DMS153 treated with DMSO at 0.1 percent for 48 hours (cell line): ENCODE results near the gene DPF3.
A peak's percentile ranks its signal among the peaks of the same experiment; 100 is the strongest.

Experiments
- DNase-seq: peaks from one replicate; lab custom pipeline; 2025; ENCODE audit not compliant: unreplicated experiment; lab: John Stamatoyannopoulos, UW

DPF3 gene

GRCh38 chr14:72717220-72717619 lies 176.7 kb downstream of the DPF3 start:
- no peak for DNase-seq

DNA sequence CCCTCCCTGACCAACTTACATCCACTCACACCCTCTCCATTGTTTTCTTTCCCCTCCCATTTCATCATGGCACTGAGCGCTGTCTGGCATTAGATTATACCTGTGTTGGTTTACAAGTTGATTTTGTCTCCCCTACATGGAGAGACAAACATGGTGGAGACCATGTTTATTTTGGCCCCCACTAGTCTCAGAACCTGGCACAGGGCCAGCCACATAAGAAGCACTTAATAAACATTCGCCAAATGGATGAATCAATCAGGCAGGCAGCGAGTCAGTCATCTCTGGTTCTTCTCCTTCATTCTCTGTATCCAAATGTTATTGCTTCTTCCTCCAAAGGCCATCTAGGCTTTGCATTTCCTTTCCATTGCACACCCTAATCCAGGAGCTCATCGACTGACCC lies 177.4 kb downstream of the DPF3 start:
- DNase-seq: no peak

DNA sequence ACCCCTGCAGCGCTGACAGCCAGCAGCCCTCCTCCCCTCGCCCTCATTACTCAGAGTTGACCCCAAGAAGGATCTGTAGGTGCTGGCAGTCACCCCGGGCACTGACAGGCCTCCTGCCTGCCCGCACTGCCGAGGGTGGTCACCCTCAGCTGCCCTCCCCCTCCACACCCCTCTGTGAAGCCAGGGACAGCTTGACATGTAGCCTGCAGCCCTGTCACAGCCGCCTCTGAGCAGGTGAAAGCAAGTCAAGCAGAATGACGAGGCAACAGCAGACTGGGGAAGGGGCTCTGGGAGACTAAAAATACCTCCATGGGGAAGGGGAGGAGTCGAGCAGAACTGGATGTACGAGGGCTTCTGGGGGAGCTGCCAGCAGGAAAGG lies 178.1 kb downstream of the DPF3 start:
- no peak for DNase-seq

- no peak for DNase-seq
Measured at GRCh38 chr14:72715215-72715849, 178.6 kb downstream of the DPF3 start.

DNA sequence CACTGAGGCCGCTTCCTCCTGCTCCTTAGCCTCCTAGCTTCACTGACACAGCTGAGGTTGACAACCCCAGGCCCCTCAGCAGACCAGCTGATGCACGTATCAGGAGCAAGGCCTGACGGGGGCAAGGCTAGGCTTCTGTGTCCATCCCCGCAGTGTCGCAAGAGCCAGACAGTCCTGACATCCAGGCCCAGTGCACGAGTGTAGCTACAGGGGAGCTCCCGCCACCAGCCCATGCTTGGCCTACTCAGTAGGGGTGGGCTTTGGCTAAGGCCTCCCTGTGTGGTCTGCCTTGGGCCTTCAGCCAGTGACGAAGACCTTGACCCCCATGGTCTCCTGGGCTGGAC lies 179.1 kb downstream of the DPF3 start:
- DNase-seq: no peak

GRCh38 chr14:72714094-72714493 lies 179.8 kb downstream of the DPF3 start:
- no peak for DNase-seq

DNA sequence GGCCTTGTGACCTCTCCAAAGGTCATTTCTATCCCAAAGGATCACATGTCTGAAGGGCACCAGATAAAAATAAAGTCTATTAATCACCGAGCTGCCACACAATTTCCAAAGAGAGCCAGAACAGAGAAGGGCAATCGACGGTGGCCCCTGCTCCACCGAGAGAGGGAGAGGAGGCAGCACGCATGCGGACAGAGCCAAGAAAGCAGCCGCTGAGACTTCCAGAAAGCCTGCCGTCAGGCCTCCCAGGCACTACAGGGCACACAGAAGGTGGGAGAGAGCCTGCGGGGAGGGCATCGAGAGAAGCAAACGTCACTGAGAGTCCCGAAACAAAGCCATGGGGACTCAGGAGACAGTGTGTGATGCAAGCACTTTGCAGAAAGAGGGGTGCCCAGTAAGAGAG lies 182.0 kb downstream of the DPF3 start:
- DNase-seq: no peak

DNA sequence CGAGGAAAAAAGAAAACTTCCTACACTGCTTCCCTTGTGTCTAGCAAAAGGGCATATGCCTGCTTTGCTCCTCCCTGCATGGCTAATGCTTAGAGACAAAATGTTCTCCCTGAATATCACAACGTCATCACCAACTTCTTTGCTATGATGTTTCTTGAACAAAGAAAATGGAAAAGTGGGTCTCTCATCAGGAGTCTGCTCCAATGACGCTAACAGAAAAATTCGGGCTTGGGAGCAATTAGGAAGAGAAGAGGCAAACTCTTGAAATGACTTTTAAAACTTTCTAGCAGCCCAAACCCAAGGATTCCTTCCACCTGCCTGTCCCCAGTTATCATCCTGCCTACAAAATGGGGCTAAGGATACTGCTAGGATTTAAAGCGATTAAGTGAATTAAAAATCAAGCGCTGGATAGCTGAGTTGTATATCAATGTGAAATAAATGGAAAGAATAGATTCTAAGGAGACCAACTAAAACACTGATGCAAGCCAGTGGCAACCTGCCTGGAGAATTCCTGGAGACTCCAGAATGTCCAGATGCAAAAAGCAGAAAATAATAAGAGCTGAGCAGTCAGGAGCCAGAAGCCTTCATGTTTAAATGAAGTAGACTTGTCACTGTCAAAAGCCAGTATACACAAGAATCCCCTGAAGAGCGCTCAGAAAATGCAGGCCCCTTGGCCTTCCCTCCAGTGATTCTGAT lies 183.8 kb downstream of the DPF3 start:
- no peak for DNase-seq

DNA sequence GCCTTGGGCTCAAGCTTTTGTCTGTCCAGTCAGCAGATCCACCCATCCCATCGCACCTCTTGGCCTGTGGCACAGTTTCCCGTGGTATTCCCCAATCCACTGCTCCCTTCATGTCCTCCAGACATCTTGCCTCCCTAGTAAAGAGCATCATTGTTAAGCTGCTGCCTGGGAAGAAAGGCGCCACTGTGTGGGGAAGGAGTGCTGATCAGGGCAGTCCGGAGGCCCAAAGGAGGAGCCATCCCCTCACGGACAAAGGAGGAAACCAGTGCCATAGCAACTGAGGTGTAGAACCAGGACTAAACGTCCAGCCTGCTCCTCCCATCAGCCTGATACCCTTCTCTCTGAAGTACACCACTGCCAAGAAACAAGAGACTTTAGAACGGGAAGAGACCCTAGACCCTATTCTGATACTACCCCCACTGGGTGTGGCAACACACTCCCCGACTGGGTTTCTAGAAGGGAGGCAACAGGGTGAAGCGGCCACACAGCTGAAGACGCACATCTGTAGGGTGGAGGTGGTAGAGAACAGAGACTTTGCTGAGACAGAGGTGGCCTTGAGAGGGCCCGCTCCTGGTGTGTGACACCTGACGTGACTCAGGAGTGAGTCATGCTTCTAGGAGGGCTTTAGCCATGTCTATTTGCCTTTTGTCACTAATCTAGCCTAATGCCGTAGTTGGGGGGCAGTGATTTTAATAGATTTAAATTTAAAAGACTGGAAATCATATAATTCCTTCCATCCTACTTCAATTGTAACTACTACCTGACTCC lies 185.0 kb downstream of the DPF3 start:
- no peak for DNase-seq

DNA sequence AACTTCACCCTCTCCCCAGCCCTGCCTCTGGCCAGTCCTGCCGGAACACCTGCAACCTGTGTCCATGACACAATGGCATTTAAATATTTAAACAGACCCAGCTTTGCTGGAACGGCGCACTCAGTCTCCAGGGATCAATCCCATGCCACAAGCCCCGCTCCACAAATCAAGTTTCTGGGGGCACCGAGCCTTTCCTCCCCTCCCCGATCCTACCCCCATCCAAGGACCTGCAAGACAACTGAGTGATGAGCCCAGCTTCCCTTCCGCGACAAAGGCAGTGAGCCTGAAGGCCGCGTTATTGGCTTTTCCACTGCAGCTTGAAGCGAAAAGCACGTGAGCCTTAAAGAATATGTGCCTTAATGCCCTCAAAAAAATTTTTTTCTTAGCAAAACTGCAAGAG lies 185.7 kb downstream of the DPF3 start:
- DNase-seq: no peak

DNA sequence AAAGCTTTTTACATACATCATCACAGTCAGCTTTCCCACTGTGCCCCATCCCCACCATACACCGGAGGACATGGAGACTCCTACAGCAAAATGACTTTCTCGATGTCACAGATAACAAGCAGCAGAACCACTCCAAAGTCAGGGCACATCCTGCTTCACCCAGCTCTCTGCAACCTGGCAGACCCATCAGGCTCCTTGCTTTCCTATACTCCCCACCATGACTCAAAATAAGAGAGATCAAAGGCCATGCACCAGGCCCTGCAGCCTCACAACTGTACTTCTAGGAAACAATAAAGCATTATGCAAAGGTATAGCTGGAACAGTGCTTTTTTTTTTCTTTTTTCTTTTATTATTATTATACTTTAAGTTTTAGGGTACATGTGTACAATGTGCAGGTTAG lies 187.4 kb downstream of the DPF3 start:
- no peak for DNase-seq

DNA sequence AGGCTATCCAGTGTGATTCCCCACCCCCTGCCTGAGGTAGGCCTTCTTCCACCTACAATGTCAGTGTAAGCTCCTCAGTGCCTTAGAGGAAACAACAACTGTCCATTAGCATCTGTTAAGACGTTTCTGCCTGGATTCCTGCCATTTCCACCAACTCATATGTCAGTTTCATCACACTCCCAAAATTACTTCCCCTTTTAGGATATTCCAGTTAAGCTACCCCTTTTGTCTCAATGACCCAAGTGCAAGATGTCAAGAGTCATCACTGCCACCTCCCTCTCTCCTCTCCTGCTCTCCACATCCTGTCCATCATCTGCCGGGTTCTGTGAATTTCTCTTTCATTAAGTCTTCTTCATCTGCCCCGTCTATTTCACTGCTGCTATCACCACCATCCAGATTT lies 189.4 kb downstream of the DPF3 start:
- no peak for DNase-seq

GRCh38 chr14:72701605-72702004 lies 192.3 kb downstream of the DPF3 start:
- DNase-seq: no peak

DNA sequence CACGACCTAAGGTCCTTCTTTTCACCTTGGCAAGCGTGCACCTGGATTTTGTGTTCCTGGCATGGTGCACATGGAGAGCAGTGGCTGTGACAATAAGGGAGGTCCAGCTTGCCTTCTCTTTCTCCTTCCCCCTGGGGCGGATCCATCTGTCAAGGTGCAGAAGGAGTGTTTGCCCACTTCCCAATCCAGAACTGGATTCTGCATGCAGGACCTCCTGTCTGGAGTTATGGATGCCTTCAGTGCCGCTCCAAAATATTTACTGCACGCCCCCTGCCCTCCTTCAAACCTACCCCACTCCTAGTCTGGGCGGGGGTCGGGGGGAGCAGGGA lies 192.7 kb downstream of the DPF3 start:
- no peak for DNase-seq

DNA sequence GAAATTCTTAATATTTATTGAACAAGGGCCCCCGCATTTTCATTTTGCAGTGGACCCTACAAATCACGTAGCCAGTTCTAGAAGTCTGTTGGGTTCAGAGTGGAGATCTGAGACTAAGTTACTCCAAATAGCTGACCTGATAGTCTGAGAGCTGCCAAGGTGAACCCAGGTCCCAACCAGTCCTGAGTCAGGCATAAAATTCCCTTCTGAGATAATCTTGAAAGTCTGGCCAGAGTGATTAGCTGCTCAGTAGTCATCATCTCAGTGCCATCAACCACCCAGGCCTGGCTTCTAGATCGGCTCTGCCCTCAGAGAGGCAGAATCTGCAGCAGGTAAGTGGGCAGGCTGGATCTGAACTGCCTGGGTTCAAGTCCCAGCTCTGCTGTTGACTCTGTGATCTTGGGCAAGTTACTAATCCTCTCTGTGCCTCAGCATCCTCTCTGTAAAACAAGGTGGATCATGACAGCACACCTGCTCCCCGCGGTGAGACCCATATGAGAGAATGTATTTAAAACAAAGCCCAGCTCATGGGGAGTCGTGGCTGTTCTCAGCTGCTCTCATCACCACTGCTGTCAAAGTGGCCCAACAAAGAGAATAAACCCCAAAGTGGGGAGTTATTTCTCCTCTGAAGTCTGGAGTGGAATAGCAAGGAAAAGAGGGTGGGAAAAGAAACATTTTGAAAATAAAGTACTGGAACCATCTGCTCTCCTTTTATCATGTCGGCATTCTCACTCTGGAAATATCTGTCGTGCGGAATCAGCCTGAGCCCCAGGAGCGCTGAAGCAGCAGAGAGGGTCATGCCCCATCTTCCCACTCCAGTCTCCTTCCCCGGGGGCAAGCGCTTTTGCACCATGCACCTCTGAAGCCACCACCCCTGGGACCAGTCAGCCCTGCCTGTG lies 193.3 kb downstream of the DPF3 start:
- no peak for DNase-seq

GRCh38 chr14:72699852-72700257 lies 194.0 kb downstream of the DPF3 start:
- DNase-seq: no peak

- DNase-seq: no peak
Measured at GRCh38 chr14:72699443-72699842, 194.5 kb downstream of the DPF3 start.

DNA sequence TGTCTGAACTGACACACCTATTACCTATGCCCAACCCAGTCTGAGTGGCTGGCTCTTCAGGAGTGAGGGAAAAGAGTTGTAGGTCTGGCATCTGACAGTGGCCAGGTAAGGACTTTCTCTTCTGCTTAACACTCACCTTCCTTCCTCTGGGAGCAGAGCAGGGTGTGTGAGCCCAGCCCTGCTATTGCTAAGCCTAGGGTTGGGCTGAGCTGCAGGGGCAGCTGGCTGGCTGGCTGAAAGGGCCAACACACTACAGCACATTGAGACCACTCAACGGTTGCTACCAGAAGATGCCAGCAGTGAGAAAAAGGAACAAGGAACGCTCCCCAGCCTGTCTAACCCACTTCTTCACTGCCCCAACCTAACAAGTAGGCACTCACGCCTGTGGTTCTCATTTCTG lies 201.2 kb downstream of the DPF3 start:
- DNase-seq: peak; percentile 1

DNA sequence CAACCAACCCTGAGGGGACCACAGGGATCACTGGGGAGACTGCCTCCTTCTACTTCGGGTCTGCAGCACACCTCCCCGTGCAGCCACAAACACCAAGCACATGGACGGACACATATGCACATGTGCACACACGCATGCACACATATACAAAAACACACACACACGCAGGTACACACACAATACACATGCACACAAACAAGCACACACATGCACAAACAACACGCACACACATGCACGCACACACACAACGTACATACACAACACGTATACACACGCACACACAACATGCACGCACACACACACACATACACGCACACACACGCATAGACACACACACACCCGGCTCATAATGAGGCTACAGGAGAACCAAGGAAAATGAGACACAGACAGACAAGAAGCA lies 203.6 kb downstream of the DPF3 start:
- DNase-seq: no peak

DNA sequence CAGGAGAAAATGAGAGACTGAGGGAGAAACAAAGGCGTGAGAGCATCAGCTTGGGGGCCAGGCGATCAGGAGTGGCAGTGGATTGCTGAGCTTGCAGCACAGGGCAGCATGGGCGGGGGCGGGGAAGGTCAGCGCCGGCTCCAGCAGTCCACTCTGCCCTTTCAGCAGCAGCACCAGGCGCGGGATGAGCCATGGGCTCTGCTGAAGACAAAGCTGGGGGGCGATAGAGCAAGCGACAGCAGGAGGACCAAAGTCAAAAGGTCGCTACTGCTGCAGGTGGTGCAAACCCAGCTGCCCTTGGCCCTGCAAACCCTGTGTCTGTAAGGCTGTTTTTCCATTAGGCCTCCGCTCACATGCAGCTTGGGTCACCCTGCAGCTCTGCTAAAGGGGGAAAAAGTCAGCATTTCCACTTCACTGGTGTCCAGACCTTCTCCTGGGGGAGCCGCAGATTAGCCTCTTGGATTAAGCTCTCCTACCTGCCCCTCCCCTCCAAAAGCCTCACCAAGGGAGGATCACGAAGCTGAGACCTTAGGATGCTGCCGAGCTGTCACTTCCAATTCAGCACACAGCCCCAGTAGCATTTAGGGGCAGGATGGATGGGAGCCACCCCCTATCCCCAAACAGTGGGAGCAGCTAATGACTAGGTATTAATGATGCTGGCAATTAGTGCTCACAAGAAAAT lies 204.8 kb downstream of the DPF3 start:
- DNase-seq: no peak

DNA sequence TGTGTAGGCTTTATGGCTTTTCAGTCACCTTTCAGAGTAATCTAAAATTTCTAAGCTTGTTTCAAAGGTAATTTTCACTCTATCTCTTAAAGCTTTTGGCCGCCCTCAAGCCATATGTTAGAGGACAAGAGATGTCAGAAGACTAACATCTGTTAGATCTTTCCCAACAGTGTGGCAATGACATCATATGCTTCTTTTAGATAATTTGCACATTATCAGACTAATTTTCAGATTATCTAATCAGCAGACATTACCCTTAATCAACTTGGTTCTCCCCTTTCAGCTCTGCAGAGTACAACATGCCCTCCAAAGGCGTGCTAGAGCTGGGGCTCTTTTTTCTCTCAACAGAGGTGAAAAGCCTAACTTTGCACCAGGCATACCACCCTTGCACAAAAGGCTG lies 207.1 kb downstream of the DPF3 start:
- no peak for DNase-seq
